ENCODE results near the gene EPN2. TPM values are rescaled to one million over a fixed set of nuclear protein-coding genes. Genes with fewer than 3 reads are reported as not detected.

The EPN2 gene
- total and polyA plus RNA-seq, 2 experiments from 2014 or later = 34.0 to 149 TPM

DNA sequence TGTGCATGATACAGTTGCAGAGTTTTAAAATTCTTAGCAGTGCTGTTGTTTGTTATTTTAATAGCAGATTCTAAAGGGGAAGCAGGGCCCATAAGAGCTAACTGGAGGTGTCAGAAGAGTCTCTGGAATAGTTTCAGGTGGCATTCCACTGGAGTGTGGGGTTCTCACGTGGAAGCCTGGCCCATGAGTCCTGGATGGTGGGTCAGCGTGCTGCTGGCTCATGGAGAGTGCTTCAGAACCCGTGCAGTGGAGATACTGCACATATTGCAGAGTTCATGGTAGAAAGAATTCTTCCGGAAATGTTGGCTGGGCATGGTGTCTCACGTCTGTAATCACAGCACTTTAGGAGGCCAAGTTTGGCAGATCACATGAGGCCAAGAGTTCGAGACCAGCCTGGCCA lies 81.4 kb downstream of the EPN2 start:
- H3K79me2 ChIP-seq (replicated peaks; ENCODE audit: insufficient read depth) = no peaks in the 10 kb centered on the region
- peaks cover 31% of the 10 kb centered on the region for H3K36me3 Mint-ChIP-seq (ENCODE audit: low read depth)
- no peak overlapping the region for H2AFZ ChIP-seq
- H3K27me3 Mint-ChIP-seq (ENCODE audit: insufficient read depth, low read depth, poor library complexity) = peaks cover 10% of the 10 kb centered on the region
- no peaks in the 10 kb centered on the region for H3K9me3 Mint-ChIP-seq
- H3K4me1 ChIP-seq (ENCODE audit: insufficient read depth) = peaks cover 20% of the 10 kb centered on the region
- no peak overlapping the region for H3K4me2 ChIP-seq
- ATAC-seq = no peak
- no peak for DNase-seq (ENCODE audit: low spot score)
- no peaks in the 10 kb centered on the region for H3K9me2 ChIP-seq (ENCODE audit: insufficient read depth)
- H3K27me3 ChIP-seq (ENCODE audit: insufficient read depth) = no peaks in the 10 kb centered on the region
- no peak overlapping the region for H3K4me3 ChIP-seq
- peaks cover under 1% of the 10 kb centered on the region; the same call in 1 of the 2 replicates for H3K36me3 ChIP-seq (ENCODE audit: insufficient read depth)
- no peak overlapping the region for H3K4me3 Mint-ChIP-seq
- H3K4me1 Mint-ChIP-seq = peaks cover 36% of the 10 kb centered on the region
- no peaks in the 10 kb centered on the region; the same call in none of the 2 replicates for H4K20me1 ChIP-seq (replicated peaks; ENCODE audit: insufficient read depth)
- TF ChIP-seq ZNF331 (CRISPR knock-in tag; IDR thresholded peaks at IDR 0.05; ENCODE audit: low read depth) (no peak), EZH2 (IDR thresholded peaks at IDR 0.05; ENCODE audit: low read depth, unreplicated experiment) (no peak), CREB1 (CRISPR knock-in tag; IDR thresholded peaks at IDR 0.05; ENCODE audit: low read depth) (no peak), NANOG (IDR thresholded peaks at IDR 0.05; ENCODE audit: borderline replicate concordance) (no peak), ZNF114 (CRISPR knock-in tag; IDR thresholded peaks at IDR 0.05) (no peak), STAT1 (IDR thresholded peaks at IDR 0.05; ENCODE audit: unreplicated experiment) (no peak), EZH2phosphoT487 (IDR thresholded peaks at IDR 0.05; ENCODE audit: unreplicated experiment) (no peak)
- TF ChIP-seq, protein P1, sequence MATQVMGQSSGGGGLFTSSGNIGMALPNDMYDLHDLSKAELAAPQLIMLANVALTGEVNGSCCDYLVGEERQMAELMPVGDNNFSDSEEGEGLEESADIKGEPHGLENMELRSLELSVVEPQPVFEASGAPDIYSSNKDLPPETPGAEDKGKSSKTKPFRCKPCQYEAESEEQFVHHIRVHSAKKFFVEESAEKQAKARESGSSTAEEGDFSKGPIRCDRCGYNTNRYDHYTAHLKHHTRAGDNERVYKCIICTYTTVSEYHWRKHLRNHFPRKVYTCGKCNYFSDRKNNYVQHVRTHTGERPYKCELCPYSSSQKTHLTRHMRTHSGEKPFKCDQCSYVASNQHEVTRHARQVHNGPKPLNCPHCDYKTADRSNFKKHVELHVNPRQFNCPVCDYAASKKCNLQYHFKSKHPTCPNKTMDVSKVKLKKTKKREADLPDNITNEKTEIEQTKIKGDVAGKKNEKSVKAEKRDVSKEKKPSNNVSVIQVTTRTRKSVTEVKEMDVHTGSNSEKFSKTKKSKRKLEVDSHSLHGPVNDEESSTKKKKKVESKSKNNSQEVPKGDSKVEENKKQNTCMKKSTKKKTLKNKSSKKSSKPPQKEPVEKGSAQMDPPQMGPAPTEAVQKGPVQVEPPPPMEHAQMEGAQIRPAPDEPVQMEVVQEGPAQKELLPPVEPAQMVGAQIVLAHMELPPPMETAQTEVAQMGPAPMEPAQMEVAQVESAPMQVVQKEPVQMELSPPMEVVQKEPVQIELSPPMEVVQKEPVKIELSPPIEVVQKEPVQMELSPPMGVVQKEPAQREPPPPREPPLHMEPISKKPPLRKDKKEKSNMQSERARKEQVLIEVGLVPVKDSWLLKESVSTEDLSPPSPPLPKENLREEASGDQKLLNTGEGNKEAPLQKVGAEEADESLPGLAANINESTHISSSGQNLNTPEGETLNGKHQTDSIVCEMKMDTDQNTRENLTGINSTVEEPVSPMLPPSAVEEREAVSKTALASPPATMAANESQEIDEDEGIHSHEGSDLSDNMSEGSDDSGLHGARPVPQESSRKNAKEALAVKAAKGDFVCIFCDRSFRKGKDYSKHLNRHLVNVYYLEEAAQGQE (IDR thresholded peaks at IDR 0.05; ENCODE audit: unreplicated experiment) = no peak
- no peak overlapping the region for H3K27ac ChIP-seq (ENCODE audit: low read depth)
- H3K27ac Mint-ChIP-seq = no peak overlapping the region
- H3F3A ChIP-seq (replicated peaks; ENCODE audit: low read depth) = 0 out of 2 replicates have a peak, but pooled peaks cover 2% of the 10 kb centered on the region

DNA sequence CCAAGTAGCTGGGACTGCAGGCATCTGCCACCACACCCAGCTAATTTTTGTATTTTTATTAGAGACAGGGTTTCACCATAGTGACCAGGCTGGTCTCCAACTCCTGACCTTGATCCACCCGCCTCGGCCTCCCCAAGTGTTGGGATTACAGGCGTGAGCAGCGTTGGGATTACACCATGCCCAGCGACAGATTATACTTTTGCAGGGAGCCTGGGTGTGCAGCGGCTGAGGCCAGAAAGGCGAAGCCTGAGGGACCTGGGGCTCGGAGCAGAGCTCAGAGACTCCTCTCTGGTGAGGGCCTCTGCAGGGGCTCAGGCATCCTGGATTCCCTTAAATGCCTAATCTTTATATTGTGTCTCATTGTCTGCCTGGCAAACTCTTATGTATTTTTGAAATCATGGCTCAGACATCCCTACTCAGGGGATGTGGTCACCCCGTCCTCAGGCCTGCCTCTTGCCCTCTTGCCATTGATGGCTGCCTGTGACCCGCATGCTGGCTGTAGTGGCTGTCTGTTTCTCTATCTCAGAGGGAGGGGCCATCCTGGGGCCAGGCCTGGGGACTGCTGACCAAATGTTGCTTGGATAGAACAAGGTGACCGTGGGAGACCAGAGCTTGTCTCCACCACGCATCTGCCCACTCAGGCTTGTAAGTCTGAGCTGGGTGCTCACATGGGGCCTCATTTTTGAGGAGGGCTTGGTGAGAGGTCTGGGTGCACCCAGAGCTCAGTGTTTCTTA lies 82.8 kb downstream of the EPN2 start:
- Histone ChIP-seq H3K36me3 (ENCODE audit: insufficient read depth) (peaks cover 5% of the 10 kb centered on the region; the same call in 1 of the 2 replicates), H4K20me1 (replicated peaks; ENCODE audit: insufficient read depth) (no peaks in the 10 kb centered on the region; the same call in none of the 2 replicates), H3K27ac (ENCODE audit: low read depth) (no peak overlapping the region), H3K79me2 (replicated peaks; ENCODE audit: insufficient read depth) (no peaks in the 10 kb centered on the region), H3F3A (replicated peaks; ENCODE audit: low read depth) (0 out of 2 replicates have a peak, but pooled peaks cover 2% of the 10 kb centered on the region), H2AFZ (no peak overlapping the region), H3K27me3 (ENCODE audit: insufficient read depth) (no peaks in the 10 kb centered on the region), H3K4me2 (no peak overlapping the region), H3K9me2 (ENCODE audit: insufficient read depth) (no peaks in the 10 kb centered on the region), H3K4me3 (no peak overlapping the region), H3K4me1 (ENCODE audit: insufficient read depth) (peaks cover 20% of the 10 kb centered on the region)
- ATAC-seq (no peak), DNase-seq (ENCODE audit: low spot score) (no peak)
- Mint-ChIP-seq H3K36me3 (ENCODE audit: low read depth) (peaks cover 33% of the 10 kb centered on the region), H3K27ac (no peak overlapping the region; the same call in 1 of the 2 replicates), H3K9me3 (peaks cover 6% of the 10 kb centered on the region), H3K27me3 (ENCODE audit: insufficient read depth, low read depth, poor library complexity) (peaks cover 10% of the 10 kb centered on the region), H3K4me1 (peaks cover 36% of the 10 kb centered on the region), H3K4me3 (no peak overlapping the region)
- TF ChIP-seq EZH2phosphoT487 (IDR thresholded peaks at IDR 0.05; ENCODE audit: unreplicated experiment) = no peak
- TF ChIP-seq EZH2 (IDR thresholded peaks at IDR 0.05; ENCODE audit: low read depth, unreplicated experiment) = no peak
- TF ChIP-seq, protein P2, sequence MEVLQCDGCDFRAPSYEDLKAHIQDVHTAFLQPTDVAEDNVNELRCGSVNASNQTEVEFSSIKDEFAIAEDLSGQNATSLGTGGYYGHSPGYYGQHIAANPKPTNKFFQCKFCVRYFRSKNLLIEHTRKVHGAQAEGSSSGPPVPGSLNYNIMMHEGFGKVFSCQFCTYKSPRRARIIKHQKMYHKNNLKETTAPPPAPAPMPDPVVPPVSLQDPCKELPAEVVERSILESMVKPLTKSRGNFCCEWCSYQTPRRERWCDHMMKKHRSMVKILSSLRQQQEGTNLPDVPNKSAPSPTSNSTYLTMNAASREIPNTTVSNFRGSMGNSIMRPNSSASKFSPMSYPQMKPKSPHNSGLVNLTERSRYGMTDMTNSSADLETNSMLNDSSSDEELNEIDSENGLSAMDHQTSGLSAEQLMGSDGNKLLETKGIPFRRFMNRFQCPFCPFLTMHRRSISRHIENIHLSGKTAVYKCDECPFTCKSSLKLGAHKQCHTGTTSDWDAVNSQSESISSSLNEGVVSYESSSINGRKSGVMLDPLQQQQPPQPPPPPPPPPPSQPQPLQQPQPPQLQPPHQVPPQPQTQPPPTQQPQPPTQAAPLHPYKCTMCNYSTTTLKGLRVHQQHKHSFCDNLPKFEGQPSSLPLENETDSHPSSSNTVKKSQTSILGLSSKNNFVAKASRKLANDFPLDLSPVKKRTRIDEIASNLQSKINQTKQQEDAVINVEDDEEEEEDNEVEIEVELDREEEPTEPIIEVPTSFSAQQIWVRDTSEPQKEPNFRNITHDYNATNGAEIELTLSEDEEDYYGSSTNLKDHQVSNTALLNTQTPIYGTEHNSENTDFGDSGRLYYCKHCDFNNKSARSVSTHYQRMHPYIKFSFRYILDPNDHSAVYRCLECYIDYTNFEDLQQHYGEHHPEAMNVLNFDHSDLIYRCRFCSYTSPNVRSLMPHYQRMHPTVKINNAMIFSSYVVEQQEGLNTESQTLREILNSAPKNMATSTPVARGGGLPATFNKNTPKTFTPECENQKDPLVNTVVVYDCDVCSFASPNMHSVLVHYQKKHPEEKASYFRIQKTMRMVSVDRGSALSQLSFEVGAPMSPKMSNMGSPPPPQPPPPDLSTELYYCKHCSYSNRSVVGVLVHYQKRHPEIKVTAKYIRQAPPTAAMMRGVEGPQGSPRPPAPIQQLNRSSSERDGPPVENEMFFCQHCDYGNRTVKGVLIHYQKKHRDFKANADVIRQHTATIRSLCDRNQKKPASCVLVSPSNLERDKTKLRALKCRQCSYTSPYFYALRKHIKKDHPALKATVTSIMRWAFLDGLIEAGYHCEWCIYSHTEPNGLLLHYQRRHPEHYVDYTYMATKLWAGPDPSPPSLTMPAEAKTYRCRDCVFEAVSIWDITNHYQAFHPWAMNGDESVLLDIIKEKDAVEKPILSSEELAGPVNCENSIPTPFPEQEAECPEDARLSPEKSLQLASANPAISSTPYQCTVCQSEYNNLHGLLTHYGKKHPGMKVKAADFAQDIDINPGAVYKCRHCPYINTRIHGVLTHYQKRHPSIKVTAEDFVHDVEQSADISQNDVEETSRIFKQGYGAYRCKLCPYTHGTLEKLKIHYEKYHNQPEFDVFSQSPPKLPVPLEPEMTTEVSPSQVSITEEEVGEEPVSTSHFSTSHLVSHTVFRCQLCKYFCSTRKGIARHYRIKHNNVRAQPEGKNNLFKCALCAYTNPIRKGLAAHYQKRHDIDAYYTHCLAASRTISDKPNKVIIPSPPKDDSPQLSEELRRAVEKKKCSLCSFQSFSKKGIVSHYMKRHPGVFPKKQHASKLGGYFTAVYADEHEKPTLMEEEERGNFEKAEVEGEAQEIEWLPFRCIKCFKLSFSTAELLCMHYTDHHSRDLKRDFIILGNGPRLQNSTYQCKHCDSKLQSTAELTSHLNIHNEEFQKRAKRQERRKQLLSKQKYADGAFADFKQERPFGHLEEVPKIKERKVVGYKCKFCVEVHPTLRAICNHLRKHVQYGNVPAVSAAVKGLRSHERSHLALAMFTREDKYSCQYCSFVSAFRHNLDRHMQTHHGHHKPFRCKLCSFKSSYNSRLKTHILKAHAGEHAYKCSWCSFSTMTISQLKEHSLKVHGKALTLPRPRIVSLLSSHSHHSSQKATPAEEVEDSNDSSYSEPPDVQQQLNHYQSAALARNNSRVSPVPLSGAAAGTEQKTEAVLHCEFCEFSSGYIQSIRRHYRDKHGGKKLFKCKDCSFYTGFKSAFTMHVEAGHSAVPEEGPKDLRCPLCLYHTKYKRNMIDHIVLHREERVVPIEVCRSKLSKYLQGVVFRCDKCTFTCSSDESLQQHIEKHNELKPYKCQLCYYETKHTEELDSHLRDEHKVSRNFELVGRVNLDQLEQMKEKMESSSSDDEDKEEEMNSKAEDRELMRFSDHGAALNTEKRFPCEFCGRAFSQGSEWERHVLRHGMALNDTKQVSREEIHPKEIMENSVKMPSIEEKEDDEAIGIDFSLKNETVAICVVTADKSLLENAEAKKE (CRISPR knock-in tag; IDR thresholded peaks at IDR 0.05) = no peak
- no peak for TF ChIP-seq POLR2AphosphoS5 (IDR thresholded peaks at IDR 0.05; ENCODE audit: low read depth)
- no peak for TF ChIP-seq NANOG (IDR thresholded peaks at IDR 0.05; ENCODE audit: borderline replicate concordance)
